ENCODE results near the gene ERI3. TPM values are rescaled to one million over a fixed set of nuclear protein-coding genes. Genes with fewer than 3 reads are reported as not detected.

Gene ERI3
- total RNA-seq, 4 donors from 2014 or later = 11.2 to 30.4 (median 20.8) TPM

Small RNA genes within 50 kb of the gene (small RNA-seq; reads per million reads assigned to genes)
- gene AL035417.1 (0 reads per million in 4 donors), gene RNU6-369P (0 reads per million in 4 donors)

Other genes starting within 250 kb of the ERI3 start
- gene KLF17, start 236.4 kb downstream of the ERI3 start, total RNA-seq = not detected
- not detected for gene KLF18, start 213.6 kb downstream of the ERI3 start, total RNA-seq
- 100 to 1,000 TPM in 2 of 4 donors, 10 to 100 TPM in 2; 57.8 to 130 (median 93.6) TPM for gene DMAP1, start 141.8 kb downstream of the ERI3 start, total RNA-seq
- gene RNF220, start 50.0 kb upstream of the ERI3 start, total RNA-seq = 100 to 1,000 TPM in 2 of 4 donors, 10 to 100 TPM in 2; 45.8 to 169 (median 89.4) TPM